Stimulated activated naive CD4-positive, alpha-beta T cell treated with Interleukin-2 at 50 U/mL for 16 hours (primary cell): ENCODE data around the gene SPACA4.

ENCODE experiments used
- DNase-seq: peaks from one replicate; lab custom pipeline; 2025; lab: John Stamatoyannopoulos, UW

SPACA4 gene

DNA sequence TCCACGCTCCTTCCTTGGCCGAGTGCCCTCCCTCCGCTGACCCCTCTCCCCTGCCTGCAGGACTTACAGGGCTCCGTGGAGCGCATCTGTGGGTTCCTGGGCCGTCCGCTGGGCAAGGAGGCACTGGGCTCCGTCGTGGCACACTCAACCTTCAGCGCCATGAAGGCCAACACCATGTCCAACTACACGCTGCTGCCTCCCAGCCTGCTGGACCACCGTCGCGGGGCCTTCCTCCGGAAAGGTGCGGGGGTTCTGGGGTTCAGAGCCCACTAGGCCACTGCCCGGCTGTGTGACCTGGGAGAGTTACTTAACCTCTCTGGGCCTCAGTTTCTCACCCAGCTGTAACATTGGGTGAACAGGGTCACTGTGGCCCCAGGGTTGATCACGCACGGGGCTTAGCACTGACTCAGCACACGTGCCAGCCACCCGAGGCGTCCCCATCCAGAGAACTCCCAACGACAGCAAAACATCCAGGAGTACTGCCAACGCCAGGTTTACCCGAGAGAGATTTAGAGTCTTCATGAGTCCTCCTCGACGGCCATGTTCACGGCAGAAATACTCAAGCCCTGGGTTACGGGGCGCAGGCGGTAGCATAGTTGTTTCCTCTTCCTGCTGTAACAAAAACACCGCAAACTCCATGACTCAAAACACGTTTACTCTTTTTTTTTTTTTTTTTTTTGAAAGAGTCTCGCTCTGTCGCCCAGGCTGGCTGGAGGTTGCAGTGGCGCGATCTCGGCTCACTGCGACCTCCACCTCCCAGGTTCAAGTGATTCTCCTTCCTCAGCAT is 9.7 kb upstream of the SPACA4 start:
- DNase-seq, result peak; percentile 54

GRCh38 chr19:48598996-48599700 is 7.4 kb upstream of the SPACA4 start:
- no peak for DNase-seq

GRCh38 chr19:48600679-48601417 is 5.7 kb upstream of the SPACA4 start:
- no peak for DNase-seq

GRCh38 chr19:48603001-48603400 is 3.5 kb upstream of the SPACA4 start:
- DNase-seq, result no peak

DNA sequence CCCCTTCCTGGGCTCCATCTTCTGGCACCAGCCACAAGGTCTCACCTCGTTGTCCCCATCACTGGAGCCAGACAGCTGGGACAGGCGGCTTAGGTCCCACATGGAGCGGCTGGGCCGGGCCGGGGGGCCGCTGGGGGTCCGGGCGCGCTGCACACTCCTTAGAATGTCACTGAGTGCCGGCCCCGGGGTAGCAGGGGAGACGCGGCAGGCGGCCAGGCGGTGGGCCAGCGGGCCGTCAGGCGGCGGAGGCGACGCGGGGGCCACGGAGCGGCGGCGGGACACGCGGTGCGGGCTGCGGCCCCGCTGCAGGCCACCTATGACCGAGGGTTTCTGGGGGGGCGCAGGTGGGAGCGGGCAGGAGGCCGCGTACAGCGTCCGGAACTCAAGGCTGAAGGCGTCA is 3.1 kb upstream of the SPACA4 start:
- no peak for DNase-seq

DNA sequence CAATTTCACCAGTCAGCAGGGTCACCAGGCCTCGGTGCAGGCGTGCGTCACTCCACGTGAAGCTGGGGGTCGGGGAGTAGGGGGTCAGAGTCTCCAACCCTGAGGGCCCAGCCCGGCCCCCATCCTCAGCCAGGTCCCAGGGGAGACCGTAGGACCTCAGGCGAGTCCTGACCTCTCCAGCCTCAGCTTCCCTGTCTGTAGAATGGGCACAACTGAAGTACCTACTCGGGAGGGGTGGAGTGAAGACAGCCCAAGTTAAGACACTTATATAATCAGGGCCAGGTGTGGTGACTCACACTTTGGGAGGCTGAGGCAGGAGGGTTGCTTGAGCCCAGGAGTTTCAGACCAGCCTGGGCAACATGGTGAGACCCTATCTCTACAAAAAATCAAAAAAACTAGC is 2.7 kb upstream of the SPACA4 start:
- no peak for DNase-seq

DNA sequence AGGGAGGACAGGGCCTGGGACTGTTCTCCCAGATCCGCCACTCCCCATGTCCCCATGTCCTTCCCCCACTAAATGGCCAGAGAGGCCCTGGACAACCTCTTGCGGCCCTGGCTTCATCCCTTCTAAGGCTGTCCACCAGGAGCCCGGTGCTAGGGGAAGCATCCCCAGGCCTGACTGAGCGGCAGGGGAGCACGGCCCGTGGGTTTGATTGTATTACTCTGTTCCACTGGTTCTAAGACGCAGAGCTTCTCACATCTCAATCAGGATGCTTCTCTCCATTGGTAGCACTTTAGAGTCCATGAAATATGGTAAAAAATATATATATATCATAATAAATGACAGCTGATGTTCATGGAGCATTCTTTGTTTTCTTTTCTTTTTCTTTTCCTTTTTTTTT is 815 bp downstream of the SPACA4 start:
- no peak for DNase-seq

- DNase-seq, result peak; percentile 55
Measured at GRCh38 chr19:48608798-48609263, 2.3 kb downstream of the SPACA4 start.

- no peak for DNase-seq
Measured at GRCh38 chr19:48609571-48610108, 3.1 kb downstream of the SPACA4 start.

GRCh38 chr19:48611872-48612271 is 5.3 kb downstream of the SPACA4 start:
- DNase-seq, result no peak

- no peak for DNase-seq
Measured at GRCh38 chr19:48613024-48613851, 6.7 kb downstream of the SPACA4 start.

DNA sequence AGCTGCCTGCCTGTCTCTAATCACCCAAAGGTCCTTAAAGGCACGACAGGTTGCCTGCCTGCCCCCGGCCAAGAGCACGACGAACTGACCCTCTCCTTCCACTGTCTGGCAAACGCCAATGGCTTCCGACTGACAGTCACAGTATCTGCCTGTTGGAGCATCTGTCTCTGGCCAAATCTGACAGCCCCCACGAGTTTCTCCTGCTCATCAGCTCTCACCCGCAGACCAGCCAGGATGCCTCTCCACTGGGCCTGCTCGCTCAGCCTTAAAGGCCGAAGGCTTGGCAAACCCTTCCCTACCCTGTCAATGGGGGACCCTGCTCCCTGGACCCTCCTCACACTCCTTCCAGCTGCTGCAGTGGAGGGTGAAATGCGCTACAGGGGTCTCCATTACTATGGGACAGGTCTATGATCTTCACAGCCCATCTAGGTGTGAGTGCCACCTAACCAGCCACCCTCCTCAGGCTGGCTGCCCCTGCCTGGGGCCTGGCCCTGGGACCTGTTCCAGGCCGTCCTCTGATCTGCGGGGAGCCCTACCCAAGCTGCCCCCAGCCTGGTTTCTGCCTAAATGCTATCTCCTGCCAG is 7.4 kb downstream of the SPACA4 start:
- DNase-seq, result no peak

DNA sequence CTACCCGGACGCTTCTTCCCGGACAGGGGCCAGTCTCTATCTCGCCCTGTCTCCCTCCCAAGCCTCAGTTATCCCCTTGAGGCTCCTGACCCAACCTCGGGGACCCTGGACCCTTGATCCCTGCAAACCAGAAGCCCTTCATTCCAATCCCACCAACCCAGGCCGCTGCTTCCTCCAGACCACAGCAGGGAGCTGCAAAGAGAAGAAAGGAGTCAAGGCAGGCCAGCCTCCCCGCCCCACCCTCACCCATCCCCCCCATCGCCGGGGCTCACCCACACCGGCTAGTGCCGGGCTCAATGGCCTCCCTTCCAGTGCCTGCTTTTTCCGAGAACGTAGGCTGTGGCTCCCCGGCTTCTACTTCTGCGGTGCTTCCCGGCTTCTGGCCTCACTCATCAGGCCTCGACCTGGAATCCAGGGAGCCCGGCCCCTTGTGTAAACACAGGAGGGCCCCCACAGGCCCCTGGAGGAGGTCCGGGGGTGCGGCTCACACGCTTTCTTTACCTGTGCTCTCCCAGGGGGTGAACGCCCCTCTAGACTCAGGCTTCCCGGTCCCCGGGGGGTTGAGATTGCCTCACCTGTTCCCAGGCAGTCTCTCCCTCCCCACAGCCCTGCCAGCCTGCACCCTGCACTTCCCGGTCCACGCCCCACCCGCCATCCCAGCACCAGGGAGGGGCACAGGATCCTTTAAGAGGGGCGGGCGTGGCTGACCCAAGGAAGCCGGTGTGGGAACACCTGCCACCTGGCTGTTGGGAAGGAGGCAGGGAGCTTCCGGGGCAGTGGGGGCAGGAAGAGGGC is 8.1 kb downstream of the SPACA4 start, which contains the start of gene FAM83E:
Gene FAM83E, minus strand, starts transcription at position 641 of the 795 bp plus-strand sequence. CDS start 1,704 bp downstream, outside the sequence.
- DNase-seq, result no peak

DNA sequence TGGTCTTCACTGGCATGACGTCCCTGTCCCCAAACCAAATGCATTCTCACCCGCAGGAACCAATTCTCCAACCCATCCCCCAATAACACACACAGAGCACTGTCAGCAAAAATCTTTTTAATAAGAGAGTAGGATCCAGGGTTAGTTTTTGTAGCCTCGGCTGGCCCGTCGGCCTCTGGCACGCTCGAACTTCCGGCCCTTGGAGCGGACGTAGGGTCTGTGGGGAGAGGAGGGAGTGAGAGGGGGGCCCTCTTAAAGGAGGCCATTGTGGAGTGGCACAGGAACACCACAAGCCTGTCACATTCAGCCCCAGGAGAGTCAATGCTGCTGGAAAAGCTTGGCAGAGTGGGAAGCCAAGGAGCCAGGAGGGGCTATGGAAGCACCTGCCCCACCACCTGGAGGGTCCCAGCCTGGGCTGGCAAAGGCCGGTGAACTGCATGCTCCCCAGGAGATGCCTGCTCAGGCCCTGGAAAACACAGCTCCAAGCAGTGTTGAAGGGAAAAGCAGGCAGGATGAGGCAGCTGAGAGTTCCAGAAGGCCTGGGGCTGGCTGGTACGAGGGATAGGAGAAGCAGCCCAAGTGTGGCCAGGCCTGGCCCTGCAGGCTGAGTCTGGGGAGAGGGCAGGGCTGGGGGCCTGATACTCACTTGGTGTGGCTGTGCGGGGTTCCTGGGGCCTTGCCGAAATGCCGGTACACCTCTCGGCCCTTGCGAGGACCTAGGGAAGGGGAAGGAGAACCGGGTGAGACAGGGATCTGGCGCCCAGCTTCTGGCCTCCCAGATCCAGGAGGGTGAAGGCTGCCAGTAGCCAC is 8.9 kb downstream of the SPACA4 start:
- no peak for DNase-seq

GRCh38 chr19:48616041-48616436 is 9.5 kb downstream of the SPACA4 start:
- no peak for DNase-seq

GRCh38 chr19:48616491-48617056 is 10.0 kb downstream of the SPACA4 start:
- no peak for DNase-seq

GRCh38 chr19:48617146-48617937 is 10.8 kb downstream of the SPACA4 start:
- no peak for DNase-seq

GRCh38 chr19:48618278-48618915 is 11.9 kb downstream of the SPACA4 start:
- DNase-seq, result no peak
